HG02943 (cell line): ENCODE measurements around the gene DACT3.

Experiments
- ATAC-seq: cut with Tn5 transposase; IDR thresholded peaks from one replicate; pipeline ENCODE4 v1.9.1; 2021; ENCODE audit warnings: mild to moderate bottlenecking, low read depth, moderate library complexity; ENCODE audit not compliant: unreplicated experiment

DACT3 gene

GRCh38 chr19:46661020-46661731, at the start of gene DACT3:
Gene DACT3 (minus strand): TSS chr19:46661182. CDS start chr19:46661064, 118 bp downstream.
- peak; percentile 91 for ATAC-seq

- no peak for ATAC-seq
Measured at GRCh38 chr19:46710687-46711086, 49.7 kb upstream of the DACT3 start.

- no peak for ATAC-seq
Measured at GRCh38 chr19:46704379-46705076, 43.5 kb upstream of the DACT3 start.

GRCh38 chr19:46700704-46701103, 39.7 kb upstream of the DACT3 start:
- no peak for ATAC-seq

- ATAC-seq = no peak
Measured at GRCh38 chr19:46698395-46699321, 37.7 kb upstream of the DACT3 start.

GRCh38 chr19:46697204-46697960, 36.4 kb upstream of the DACT3 start:
- no peak for ATAC-seq

GRCh38 chr19:46696866-46697203, 35.9 kb upstream of the DACT3 start:
- ATAC-seq = no peak

- ATAC-seq = no peak
Measured at GRCh38 chr19:46696052-46696451, 35.1 kb upstream of the DACT3 start.

- ATAC-seq = no peak
Measured at GRCh38 chr19:46693760-46694159, 32.8 kb upstream of the DACT3 start.

GRCh38 chr19:46692918-46693722, 32.1 kb upstream of the DACT3 start:
- ATAC-seq = no peak

GRCh38 chr19:46691948-46692347, 31.0 kb upstream of the DACT3 start:
- ATAC-seq = no peak

GRCh38 chr19:46691104-46691503, 30.1 kb upstream of the DACT3 start:
- ATAC-seq = no peak

- ATAC-seq = no peak
Measured at GRCh38 chr19:46689358-46689757, 28.4 kb upstream of the DACT3 start.

- ATAC-seq = no peak
Measured at GRCh38 chr19:46687438-46688145, 26.6 kb upstream of the DACT3 start.

GRCh38 chr19:46685189-46685588, 24.2 kb upstream of the DACT3 start:
- no peak for ATAC-seq

GRCh38 chr19:46678110-46678732, 17.2 kb upstream of the DACT3 start:
- no peak for ATAC-seq

GRCh38 chr19:46674416-46675178, 13.6 kb upstream of the DACT3 start:
- no peak for ATAC-seq

- ATAC-seq = no peak
Measured at GRCh38 chr19:46670813-46671212, 9.8 kb upstream of the DACT3 start.
